Ishikawa (cell line): Measurements from ENCODE around the gene ZNF3.

Experiments used
- CREB1 ChIP-seq: IDR thresholded peaks from 2 replicates; pipeline ENCODE4 v1.6.1; 2012; ENCODE audit warnings: low read depth
- EP300 ChIP-seq: IDR thresholded peaks from 2 replicates; pipeline ENCODE4 v1.6.1; 2012; ENCODE audit warnings: borderline replicate concordance
- FOXM1 ChIP-seq: IDR thresholded peaks from 2 replicates; pipeline ENCODE4 v1.6.1; 2012; ENCODE audit warnings: low read depth, borderline replicate concordance
- YY1 ChIP-seq: IDR thresholded peaks from 2 replicates; pipeline ENCODE4 v1.6.1; 2012; ENCODE audit warnings: low read depth
- ZBTB7A ChIP-seq: IDR thresholded peaks from 2 replicates; pipeline ENCODE4 v1.6.1; 2012; ENCODE audit warnings: low read depth
- TF ChIP-seq, protein P1 (sequence below): IDR thresholded peaks from 2 replicates; pipeline ENCODE4 v1.6.1; 2012

DNA sequence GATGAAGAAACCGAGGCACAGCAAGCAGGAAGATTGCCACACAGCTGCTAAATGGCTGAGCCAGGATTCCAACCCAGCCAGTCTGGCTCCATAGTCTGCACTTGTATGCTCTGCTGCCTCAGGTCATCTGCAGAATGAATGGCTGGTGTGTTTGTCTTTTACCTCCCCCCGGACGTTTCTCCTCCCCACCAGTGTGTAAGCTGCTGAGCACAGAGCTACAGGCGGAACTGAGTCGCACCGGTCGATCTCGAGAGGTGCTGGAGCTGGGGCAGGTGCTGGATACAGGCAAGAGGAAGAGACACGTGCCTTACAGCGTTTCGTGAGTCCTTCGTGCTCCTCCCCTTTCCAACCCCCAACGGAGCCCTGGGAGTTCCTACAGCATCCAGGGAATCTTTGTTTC lies 40.5 kb upstream of the ZNF3 start:
- TF ChIP-seq EP300 (no peak), ZBTB7A (no peak), CREB1 (no peak), FOXM1 (no peak), YY1 (no peak)
- TF ChIP-seq, protein P1, sequence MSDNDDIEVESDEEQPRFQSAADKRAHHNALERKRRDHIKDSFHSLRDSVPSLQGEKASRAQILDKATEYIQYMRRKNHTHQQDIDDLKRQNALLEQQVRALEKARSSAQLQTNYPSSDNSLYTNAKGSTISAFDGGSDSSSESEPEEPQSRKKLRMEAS = no peak
